ENCODE results near the gene CTDSPL. TPM values are rescaled to one million over a fixed set of nuclear protein-coding genes. Genes with fewer than 3 reads are reported as not detected.

The CTDSPL gene
- total and polyA plus RNA-seq, 4 donors: 8.4 to 17.2 (median 14.2) TPM

GRCh38 chr3:37871858-37872257, 10.2 kb downstream of the CTDSPL start:
- Histone ChIP-seq H3K27me3 (ENCODE audit: control insufficient read depth in 4 of 4, insufficient read depth in 4 of 4, low read length in 3 of 4) (no peaks in the 10 kb centered on the region), H3K27ac (ENCODE audit: low read depth in 1 of 2, low read length in 2 of 2) (no peak overlapping the region), H3K36me3 (ENCODE audit: control insufficient read depth in 4 of 4, insufficient read depth in 3 of 4, low read depth in 1 of 4, low read length in 3 of 4) (no peaks in the 10 kb centered on the region), H3K4me3 (ENCODE audit: low read depth in 1 of 3, low read length in 3 of 3) (no peak overlapping the region), H3K9me3 (ENCODE audit: control insufficient read depth in 4 of 4, low read length in 3 of 4) (no peaks in the 10 kb centered on the region), H3K4me1 (ENCODE audit: control insufficient read depth in 4 of 4, insufficient read depth in 4 of 4, low read length in 3 of 4) (peaks cover 0 to 2% (median 0%) of the 10 kb centered on the region in 4 donors), H3K9ac (ENCODE audit: low read depth in 1 of 2, low read length in 2 of 2) (no peak overlapping the region)
- TF ChIP-seq, protein P1, sequence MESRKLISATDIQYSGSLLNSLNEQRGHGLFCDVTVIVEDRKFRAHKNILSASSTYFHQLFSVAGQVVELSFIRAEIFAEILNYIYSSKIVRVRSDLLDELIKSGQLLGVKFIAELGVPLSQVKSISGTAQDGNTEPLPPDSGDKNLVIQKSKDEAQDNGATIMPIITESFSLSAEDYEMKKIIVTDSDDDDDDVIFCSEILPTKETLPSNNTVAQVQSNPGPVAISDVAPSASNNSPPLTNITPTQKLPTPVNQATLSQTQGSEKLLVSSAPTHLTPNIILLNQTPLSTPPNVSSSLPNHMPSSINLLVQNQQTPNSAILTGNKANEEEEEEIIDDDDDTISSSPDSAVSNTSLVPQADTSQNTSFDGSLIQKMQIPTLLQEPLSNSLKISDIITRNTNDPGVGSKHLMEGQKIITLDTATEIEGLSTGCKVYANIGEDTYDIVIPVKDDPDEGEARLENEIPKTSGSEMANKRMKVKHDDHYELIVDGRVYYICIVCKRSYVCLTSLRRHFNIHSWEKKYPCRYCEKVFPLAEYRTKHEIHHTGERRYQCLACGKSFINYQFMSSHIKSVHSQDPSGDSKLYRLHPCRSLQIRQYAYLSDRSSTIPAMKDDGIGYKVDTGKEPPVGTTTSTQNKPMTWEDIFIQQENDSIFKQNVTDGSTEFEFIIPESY (IDR thresholded peaks at IDR 0.05): no peak
- TF ChIP-seq GABPA (IDR thresholded peaks at IDR 0.05 in 1 of 2, conservative IDR thresholded peaks at IDR 0.05 in 1 of 2) (no peak), HNF4G (IDR thresholded peaks at IDR 0.05) (no peak), FOXA1 (IDR thresholded peaks at IDR 0.05) (no peak), REST (IDR thresholded peaks at IDR 0.05) (no peak), FOXA2 (IDR thresholded peaks at IDR 0.05) (no peak), NR2F2 (IDR thresholded peaks at IDR 0.05) (no peak), JUND (IDR thresholded peaks at IDR 0.05) (no peak), RXRA (IDR thresholded peaks at IDR 0.05) (no peak), EGR1 (IDR thresholded peaks at IDR 0.05; ENCODE audit: low read depth in 2 of 2) (no peak), YY1 (IDR thresholded peaks at IDR 0.05) (no peak), SP1 (IDR thresholded peaks at IDR 0.05) (no peak), TAF1 (conservative IDR thresholded peaks at IDR 0.05) (no peak), HNF4A (conservative IDR thresholded peaks at IDR 0.05) (no peak)
- TF ChIP-seq, protein P2, sequence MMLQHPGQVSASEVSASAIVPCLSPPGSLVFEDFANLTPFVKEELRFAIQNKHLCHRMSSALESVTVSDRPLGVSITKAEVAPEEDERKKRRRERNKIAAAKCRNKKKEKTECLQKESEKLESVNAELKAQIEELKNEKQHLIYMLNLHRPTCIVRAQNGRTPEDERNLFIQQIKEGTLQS (IDR thresholded peaks at IDR 0.05): no peak
- TF ChIP-seq, protein P3, sequence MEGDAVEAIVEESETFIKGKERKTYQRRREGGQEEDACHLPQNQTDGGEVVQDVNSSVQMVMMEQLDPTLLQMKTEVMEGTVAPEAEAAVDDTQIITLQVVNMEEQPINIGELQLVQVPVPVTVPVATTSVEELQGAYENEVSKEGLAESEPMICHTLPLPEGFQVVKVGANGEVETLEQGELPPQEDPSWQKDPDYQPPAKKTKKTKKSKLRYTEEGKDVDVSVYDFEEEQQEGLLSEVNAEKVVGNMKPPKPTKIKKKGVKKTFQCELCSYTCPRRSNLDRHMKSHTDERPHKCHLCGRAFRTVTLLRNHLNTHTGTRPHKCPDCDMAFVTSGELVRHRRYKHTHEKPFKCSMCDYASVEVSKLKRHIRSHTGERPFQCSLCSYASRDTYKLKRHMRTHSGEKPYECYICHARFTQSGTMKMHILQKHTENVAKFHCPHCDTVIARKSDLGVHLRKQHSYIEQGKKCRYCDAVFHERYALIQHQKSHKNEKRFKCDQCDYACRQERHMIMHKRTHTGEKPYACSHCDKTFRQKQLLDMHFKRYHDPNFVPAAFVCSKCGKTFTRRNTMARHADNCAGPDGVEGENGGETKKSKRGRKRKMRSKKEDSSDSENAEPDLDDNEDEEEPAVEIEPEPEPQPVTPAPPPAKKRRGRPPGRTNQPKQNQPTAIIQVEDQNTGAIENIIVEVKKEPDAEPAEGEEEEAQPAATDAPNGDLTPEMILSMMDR (IDR thresholded peaks at IDR 0.05; ENCODE audit: low read depth, low read length, missing input control): no peak
- TF ChIP-seq, protein P4, sequence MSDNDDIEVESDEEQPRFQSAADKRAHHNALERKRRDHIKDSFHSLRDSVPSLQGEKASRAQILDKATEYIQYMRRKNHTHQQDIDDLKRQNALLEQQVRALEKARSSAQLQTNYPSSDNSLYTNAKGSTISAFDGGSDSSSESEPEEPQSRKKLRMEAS (IDR thresholded peaks at IDR 0.05): no peak
- 97% methylated on average over 3 of the region's 3 CpGs for WGBS
- no peak for DNase-seq (ENCODE audit: low spot score)
